GM21367 (cell line): ENCODE measurements around the gene NHLRC4.

ENCODE experiments used
- ATAC-seq: cut with Tn5 transposase; IDR thresholded peaks from one replicate; pipeline ENCODE4 v1.9.1; 2021; ENCODE audit not compliant: unreplicated experiment

NHLRC4 gene

GRCh38 chr16:552171-552570, 14.6 kb upstream of the NHLRC4 start:
- ATAC-seq: no peak

GRCh38 chr16:553601-554296, 13.1 kb upstream of the NHLRC4 start:
- ATAC-seq: no peak

GRCh38 chr16:554297-554621, 12.5 kb upstream of the NHLRC4 start:
- no peak for ATAC-seq

- ATAC-seq: no peak
Measured at GRCh38 chr16:554640-555365, 12.0 kb upstream of the NHLRC4 start.

GRCh38 chr16:555528-556473, 11.0 kb upstream of the NHLRC4 start:
- ATAC-seq: no peak

- ATAC-seq: no peak
Measured at GRCh38 chr16:556474-557173, 10.2 kb upstream of the NHLRC4 start.

- no peak for ATAC-seq
Measured at GRCh38 chr16:557463-558297, 9.1 kb upstream of the NHLRC4 start.

GRCh38 chr16:558298-559020, 8.3 kb upstream of the NHLRC4 start:
- ATAC-seq: no peak

GRCh38 chr16:559021-559380, 7.8 kb upstream of the NHLRC4 start:
- ATAC-seq: no peak

- no peak for ATAC-seq
Measured at GRCh38 chr16:559411-560203, 7.2 kb upstream of the NHLRC4 start.

- no peak for ATAC-seq
Measured at GRCh38 chr16:560204-560700, 6.6 kb upstream of the NHLRC4 start, which contains the start of gene PRR35. Gene PRR35, plus strand, starts transcription at chr16:560394. Its CDS starts 2,901 bp downstream, at chr16:563295.

GRCh38 chr16:560701-561412, 5.9 kb upstream of the NHLRC4 start:
- no peak for ATAC-seq

- no peak for ATAC-seq
Measured at GRCh38 chr16:561413-561794, 5.4 kb upstream of the NHLRC4 start.

- ATAC-seq: no peak
Measured at GRCh38 chr16:561957-562938, 4.6 kb upstream of the NHLRC4 start.

GRCh38 chr16:563072-563644, 3.6 kb upstream of the NHLRC4 start:
- no peak for ATAC-seq

GRCh38 chr16:564690-565418, 2.0 kb upstream of the NHLRC4 start:
- no peak for ATAC-seq
